ENCODE results near the gene HERPUD2.
"Not testable (repeated sequence)": the region's sequence is repeated elsewhere in the genome, so short reads cannot be mapped to it uniquely, and the experiment has no call there.

HERPUD2 gene

DNA sequence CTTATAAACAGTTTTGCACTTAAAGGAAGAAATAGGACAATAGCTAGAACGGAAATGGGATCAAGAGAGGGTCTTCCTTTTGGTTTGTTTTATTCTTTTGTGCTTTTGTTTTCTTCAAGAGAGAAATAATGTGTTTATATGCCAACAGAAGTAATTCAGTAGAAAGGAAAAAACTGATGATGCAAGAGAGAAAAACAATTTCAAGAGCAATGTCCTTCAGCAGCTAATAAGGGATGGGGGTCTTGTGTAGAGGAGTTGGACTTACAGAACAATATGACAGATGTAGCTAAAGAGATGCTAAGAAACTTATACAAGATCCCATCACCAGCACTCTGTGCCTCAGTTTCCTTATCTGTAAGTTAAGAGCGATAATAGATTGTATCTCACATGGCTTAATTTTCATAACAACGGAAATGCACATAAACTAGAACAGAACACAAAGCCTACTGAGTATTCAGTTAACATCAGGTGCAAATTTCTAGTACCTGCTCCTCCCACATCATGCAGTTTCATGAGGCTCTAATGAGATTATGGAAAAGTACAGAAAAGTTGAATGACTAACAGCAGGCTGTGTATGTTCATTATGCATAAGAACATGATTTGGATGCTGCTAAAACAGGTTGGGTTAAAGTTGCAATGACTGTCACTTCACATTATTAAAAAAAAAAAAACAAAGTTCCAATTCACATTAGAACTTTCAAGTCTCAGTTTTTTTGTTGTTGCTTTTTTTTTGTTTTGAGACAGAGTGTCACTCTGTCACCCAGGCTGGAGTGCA lies 17.2 kb downstream of the HERPUD2 start:
- no peak for DNase-seq

DNA sequence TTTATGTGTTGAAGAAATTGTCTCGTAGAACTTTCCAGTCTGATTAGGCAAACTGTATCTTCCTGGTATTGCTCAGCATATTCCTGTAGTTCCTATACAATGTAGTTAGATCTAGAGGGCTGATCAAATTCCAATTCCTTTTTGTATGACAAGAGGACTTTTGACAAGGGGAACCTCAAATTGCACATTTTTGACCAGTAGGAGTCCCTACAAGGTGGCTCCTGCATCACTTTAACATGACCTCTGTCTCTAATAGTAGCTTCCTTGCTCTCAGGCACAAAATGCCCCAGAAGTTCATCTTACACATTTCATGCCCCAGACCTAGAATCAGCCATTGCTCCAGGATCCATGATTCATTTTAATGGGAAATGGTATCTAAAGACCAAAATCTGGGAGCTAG lies 18.7 kb downstream of the HERPUD2 start:
- no peak for DNase-seq

DNA sequence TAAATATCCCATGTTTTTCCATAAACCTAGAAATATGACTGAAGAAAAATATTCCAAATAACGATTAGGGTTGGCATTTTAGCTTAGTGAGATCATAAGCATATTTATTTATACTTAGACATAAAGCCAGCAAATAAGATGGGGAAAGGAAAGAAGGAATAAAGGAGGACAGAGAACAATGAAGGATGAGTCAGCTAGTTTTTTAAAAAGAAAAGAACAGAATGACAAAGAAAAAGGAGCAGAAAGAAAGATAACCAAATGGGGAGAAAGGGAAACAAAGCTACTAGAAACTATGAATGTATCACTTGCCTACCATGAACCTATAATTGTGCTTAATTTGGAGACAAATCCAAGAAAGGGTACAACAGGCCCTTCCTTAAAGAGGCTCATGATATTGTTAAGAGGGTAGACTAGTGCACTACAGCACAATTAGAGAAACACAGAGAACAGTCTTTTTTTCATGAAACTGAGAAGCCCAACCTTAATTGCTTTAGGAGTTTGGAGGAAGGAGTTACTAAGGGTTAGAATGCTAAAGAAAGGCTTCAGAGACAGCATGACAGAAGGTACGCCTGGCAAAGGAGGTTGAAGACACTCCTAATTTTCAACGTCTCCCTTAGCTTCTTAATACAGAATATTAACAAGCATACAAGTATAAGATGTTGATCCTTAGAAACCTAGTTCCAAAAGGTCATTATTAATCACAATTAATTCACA lies 23.9 kb downstream of the HERPUD2 start:
- no peak for DNase-seq

DNA sequence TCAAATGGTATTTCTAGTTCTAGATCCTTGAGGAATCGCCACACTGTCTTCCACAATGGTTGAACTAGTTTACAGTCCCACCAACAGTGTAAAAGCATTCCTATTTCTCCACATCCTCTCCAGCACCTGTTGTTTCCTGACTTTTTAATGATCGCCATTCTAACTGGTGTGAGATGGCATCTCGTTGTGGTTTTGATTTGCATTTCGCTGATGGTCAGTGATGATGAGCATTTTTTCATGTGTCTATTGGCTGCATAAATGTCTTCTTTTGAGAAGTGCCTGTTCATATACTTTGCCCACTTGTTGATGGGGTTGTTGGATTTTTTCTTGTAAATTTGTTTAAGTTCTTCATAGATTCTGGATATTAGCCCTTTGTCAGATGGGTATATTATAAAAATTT lies 34.5 kb downstream of the HERPUD2 start:
- DNase-seq = not testable (repeated sequence)

DNA sequence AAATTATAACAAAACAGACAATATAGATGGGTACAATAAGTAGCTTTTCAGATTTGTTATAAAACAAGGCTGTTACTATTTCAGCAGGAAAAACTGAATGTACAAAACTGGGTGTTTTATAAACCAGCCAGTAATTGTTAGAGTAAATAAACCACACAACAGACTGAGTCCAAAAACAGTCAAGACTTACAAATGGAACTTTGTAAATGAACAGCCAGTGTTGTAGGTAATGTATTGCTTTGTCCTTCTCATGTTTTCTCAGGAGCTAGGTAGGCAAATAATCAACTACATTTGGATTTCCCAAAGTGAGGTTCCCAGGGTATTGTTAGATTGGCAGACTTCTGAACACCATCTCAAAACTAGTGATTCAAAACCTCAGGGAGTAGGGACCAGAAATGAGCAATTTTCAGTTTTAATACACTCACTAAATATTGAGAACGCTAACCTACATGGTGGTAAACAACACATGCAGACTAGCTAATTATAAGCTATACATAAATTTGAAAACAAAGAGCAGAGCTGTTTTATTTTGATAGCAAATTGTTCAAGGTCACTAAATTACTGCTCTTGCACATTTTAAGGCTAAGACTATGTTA lies 36.2 kb downstream of the HERPUD2 start:
- no peak for DNase-seq

DNA sequence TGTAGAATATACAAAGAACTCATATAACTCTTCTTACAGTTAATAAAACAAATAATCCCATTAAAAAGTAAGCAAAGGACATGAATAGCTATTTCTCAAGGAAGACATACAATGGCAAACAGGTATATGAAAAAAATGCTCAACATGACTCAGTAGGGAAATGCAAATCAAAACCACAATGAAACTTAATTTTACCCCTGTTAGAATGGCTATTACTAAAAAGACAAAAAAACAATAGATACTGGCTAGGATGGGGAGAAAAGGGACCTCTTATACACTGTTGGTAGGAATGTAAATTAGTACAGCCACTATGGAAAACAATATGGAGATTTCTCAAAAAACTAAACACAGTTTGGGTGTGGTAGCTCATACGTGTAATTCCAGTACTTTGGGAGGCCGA lies 37.8 kb downstream of the HERPUD2 start:
- no peak for DNase-seq

DNA sequence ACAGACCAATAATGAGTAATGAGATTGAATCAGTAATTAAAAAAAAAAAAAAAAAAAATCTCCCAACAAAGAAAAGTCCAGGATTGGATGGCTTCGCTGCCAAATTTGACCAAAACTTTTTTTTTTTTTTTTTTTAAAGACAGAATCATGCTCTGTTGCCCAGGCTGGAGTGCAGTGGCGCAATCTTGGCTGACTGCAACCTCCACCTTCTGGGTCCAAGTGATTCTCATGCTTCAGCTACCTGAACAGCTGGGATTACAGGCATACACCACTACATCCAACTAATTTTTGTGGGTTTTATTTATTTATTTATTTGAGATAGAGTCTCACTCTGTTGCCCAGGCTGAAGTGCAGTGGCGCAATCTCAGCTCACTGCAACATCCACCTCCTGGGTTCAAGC lies 40.4 kb downstream of the HERPUD2 start:
- not testable (repeated sequence) for DNase-seq

DNA sequence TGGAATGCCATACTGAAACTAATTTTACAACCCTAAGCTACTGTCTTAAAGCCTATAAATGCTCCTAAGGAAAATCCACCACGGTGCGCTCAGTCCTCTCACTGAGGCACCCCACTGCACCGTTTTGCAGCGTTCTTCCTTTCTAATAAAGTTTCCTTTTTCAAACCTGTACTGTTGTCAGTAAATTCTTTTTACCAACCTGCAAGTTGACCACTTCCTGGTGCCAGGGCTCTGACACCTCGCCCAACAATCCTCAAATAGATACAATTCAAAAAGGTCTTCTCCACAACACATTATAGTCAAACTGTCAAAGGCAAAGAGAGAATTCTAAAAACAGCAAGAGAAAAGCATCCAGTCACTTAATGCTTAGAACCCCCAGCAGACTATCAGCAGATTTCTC lies 42.8 kb downstream of the HERPUD2 start:
- no peak for DNase-seq

DNA sequence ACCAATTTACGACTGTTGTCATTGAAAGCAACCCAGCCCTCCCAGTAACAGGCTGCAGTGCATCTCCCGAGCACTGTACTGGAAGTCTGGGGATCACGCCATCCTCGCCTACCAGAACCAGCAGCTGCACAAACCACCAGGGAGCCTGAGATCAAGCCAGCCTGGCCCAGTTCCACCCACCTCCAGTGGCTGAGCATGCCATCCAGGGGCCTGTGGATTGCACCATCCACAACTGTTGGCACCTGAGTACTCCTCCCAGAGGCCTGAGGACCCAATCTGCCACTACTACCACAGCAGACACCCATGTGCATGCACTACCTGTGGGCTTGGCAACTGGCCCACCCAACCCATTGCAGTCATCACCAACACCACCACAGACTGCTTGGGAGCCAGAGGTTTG lies 44.2 kb downstream of the HERPUD2 start:
- DNase-seq = no peak

DNA sequence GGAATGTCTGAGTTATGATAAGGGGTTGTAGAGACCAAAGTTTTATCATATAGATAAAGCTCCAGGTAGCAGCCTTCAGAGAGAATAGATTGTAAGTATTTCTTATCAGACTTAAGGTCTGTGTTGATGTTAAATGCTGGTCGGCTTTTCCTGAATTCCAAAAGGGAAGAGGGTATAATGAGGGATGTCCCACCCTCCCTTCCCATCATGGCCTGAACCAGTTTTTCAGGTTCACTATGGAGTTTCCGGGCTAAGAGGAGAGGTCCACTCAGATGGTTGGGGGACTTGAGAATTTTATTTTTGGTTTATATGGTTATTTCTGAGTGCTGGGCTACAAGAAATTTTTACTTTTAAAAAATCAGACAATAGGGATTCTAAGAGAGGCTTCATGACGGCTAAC lies 45.2 kb downstream of the HERPUD2 start:
- DNase-seq = no peak

DNA sequence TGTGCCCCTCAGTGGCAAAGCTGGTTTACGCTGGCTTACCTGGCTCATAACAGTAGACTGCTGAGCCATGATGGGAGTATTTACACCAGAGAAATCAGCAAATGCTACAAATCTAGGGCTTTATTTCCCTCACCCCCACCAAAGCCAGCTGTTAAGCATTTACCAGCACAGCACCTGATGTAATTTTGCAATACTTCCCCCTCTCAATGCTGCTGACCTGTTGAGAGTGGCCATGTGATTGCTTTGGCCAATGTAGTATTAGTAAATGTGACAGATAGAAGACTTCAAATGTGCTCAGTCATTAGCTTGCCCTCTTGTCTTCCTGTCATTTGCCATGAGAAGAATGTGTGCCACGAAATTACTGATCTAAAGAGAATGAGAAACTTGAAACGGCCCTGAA lies 46.6 kb downstream of the HERPUD2 start:
- DNase-seq = no peak

DNA sequence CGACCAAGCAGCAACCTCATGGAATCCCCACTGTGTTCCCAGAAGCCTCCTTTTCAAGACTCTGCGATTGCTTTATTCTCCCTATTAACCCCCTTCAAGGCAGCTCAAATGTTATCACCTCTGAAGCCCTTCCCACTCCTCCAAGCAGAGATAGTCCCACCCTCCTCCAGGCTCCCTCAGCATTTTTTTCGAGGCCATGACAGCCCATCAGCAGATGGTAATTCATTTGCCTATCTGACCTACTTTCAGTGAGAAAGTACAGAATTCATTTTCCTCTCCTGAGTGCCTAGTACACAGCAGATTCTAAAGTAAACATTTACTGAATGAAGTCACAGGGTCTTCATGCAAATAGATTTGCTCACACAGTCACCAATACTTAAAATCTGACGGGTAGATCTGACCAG lies 47.8 kb downstream of the HERPUD2 start:
- DNase-seq = peak in 1 of 2 experiments; percentile 21

DNA sequence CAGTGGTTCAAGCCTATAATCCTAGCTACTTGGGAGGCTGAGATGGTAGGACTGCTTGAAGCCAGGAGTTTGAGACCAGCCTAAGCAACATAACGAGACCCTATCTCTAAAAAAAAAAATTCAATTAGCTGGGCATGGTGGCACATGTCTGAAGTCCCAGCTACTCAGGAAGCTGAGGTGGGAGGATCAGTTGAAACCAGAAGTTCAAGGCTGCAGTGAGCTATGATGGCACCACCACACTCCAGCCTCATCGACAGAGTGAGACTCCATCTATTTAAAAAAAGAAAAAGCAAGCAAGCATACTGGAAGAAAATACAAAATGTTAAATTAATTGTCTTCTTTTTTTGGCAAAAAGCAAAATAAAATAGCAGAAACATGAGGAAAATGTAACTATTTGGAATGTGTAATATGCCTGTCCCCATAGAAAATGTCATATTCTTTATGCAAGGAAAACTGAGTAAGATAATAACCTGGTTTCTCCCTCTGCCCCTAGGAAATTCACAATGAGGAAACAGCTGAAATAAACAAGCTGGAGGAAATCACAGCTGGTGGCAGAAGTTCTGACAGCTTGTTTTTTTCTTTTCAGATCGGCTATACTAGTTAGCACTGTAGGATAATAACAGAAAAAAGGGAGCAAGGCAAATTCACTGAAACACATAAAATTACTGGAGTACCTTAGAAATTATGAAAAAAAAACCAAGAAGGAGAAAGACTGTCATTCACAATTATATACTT lies 48.5 kb downstream of the HERPUD2 start:
- no peak for DNase-seq

DNA sequence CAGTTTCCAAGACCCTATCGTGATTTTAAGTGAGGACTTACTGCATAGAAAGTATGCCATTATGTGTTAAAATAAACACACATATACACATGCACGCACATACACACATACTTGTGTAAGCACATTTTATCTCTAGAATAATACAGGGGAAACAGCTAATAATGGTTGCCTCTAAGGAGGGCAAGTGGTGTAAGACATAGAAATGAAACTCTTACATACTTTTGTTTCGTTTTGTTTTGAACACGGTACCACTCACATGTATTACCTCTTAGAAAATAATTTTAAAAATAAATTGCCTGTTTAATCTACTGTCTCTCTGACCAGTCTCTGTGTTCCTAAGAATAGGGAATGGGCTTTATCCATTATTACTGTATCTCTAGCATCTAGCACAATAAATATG lies 49.2 kb downstream of the HERPUD2 start:
- no peak for DNase-seq

DNA sequence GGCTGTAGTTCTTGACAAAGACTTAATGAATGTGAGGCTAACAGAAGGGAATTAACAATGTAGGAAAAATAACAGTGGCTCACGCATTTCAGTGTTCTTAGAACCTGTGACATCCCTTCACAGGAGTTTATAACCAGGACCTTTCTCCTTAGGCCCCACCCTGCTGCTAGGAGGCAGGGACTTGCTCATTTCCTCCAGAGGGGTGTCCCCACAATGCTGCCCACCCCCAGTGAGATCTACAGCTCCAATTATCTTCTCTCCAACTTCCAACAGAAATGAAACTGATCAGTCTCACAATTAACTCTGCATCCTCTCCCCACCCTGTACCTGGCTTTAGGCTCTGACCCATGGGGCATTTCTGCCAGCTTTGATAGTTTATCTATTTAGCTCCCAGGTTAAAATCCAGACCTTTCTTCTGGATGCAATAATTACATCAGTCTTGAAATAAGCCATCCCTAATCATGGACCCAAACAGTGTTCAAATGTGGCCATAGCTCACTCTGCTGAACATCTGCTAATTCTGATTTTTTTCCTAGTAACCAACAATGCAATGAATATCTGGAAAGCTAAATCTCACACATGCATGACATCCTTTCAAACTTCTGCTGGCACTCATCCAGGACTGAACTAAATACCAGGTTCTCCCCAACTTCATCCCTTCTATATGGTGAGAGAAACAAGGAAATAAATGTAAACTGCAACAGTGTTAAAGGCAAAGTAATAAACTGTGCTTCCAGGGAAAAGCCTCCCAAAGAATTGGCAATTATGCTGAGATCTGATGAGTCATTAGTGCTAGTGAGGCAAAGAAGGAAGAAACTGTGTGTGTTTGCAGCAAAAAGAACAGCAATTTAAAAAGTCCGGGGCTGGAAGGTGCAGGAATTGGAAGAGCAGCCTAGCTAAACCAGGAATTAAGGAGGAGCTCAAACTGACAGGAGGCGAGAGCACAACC lies 64.6 kb downstream of the HERPUD2 start:
- DNase-seq = no peak

DNA sequence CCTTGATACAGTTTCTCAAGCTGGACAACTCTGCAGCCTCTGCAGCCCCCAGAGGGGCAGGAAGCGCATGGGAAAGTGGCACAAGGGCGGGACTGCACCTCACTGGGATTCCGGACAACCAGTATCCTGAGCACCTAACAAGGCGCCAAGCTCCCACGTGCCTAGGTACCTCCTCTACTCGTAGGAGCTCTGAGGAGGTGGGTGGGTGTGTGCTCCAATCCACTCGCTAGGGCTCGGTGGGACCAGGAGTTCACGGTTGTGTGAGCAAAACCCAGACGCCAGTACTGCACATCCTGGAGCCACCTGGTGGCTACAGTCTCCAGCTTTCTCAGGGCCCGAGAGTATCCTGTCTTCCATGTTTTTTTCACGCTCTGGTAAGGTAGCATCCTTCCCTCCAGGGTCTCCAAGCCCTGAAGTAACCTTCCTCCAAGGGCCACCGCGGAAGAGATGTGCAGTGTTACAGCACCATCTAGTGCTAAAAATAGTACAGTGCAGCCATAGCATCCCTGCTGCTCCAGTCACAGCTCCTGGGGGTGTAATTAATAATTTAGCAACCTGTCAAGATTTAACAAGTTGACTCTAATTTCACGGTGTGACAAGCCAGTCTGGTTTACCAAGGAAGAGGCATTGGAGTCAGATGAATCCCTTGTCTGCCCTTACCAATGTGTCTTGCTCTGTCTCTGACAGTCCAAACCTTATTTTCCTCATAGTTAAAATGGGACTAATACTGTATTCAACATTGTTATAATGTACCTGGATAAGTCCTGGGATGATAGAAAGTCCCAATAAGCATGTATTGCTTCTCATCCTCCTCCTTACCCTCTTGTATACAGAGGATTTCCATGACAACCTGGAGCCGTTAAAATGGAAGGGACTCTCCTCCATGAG lies 70.4 kb downstream of the HERPUD2 start:
- no peak for DNase-seq

DNA sequence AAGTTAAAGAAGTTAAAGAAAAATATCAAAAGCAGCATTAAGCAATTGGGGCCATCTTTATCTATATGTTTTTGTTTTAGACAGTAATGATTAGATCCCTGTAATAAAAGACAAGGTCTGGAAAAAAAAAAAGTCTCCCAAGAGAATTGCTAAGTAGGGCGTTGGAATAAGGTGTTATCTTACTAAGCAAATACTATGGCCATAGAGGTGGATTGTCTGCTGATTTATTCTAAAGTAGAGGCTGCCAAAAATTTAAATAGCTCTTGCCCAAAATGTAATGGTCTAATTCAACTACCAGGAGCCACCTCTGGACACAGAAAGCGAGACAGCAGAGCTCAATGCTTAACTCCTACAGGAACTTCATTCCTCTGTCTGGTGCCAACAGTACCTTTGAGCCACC lies 71.6 kb downstream of the HERPUD2 start:
- no peak for DNase-seq

DNA sequence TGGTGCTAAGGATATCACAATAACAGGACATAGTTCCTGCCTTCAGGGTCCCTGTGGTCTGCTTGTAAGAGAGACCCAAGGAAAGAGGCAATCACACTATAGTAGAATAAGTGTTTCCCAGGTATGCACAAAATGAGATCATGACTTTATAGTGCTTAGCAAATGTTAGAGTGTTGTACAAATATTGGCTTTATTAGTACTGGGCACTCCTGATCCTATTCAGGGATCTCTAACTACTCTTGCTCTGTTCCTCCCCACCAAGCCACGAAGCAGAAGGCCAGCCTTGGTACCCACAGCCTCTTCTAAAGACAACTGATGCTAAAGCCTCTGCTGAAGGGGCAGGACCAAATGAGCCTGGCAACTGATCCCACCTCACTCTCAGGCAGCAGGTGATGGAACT lies 75.1 kb downstream of the HERPUD2 start:
- no peak for DNase-seq

DNA sequence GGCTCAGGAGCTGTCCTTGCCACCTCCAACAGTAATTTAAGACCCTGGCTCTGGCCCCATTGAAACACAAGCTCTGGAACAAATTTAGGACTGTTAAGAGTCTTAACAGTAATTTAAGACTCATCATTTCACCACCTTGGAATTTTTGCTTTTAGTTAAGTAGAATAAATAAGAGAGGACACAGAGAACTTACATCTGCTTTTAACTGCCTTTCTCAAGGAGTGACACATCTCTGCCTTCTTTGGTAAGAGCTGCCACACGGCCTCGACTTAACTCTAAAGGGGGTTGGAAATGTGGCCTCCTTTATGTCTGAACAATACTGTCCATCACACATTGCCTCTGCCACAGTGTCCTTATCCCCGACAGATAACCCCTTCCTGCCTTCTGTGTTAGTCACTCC lies 77.9 kb downstream of the HERPUD2 start:
- no peak for DNase-seq

DNA sequence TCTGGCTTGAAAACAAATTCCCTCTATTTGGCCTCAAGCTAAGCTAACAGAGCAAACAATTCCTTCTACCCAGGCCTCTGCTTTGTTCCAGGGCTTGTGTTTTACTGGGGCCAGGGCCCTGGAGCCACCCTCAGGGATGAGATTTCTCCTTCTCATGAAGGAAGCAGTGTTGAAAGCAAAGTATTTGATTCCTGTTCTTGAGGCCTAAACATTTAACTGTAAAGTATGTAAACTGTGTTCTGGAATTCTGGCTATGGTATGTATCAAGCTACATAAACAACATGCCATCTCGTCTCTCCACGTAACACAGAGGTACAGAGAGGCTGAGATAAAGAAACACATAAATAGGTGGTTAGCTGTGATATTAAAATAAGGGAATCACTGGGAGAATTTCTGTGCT lies 81.8 kb downstream of the HERPUD2 start:
- no peak for DNase-seq

DNA sequence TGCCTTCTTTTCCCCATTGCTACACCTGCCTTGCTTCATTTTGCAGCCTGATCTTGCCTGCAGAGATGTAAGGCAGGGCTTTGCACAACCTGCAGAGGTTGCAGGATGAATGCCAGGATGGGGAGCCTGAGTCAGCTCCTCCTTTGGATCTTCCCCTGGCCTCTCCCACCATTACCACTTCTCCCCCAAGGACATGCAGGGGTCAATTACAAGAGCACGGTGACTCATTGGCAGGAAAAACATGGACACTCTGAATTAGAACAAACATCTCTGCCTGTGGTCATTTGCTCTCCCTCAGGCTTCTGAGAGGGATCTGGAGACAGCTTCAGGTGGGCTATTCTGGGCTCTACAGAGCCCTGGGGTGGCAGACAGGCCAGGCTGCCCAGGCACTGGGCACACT lies 89.2 kb downstream of the HERPUD2 start:
- no peak for DNase-seq
